ENCODE measurements around the gene SORD.

DNA sequence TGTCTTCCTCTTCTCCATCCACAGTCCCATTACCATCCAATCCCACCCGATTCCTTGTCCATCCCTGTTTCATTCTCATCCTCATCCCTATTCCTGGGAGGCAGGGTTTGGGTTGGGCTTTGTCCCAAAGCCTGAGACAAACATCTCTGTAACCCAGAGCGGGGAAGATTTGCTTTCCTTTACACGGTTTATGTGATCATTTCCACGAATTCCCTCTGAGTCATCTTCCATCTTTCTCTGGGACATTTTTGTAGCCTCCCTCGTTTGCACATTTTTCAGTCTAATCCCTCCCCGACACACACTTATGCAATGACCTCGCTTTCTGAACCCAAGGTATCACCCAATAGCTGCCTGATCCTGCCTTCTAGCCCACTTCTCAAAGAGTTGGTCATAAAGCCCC is 68.2 kb downstream of the SORD start:
- TF ChIP-seq, protein P1, sequence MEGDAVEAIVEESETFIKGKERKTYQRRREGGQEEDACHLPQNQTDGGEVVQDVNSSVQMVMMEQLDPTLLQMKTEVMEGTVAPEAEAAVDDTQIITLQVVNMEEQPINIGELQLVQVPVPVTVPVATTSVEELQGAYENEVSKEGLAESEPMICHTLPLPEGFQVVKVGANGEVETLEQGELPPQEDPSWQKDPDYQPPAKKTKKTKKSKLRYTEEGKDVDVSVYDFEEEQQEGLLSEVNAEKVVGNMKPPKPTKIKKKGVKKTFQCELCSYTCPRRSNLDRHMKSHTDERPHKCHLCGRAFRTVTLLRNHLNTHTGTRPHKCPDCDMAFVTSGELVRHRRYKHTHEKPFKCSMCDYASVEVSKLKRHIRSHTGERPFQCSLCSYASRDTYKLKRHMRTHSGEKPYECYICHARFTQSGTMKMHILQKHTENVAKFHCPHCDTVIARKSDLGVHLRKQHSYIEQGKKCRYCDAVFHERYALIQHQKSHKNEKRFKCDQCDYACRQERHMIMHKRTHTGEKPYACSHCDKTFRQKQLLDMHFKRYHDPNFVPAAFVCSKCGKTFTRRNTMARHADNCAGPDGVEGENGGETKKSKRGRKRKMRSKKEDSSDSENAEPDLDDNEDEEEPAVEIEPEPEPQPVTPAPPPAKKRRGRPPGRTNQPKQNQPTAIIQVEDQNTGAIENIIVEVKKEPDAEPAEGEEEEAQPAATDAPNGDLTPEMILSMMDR (IDR thresholded peaks at IDR 0.05; ENCODE audit: low read depth, low read length): no peak
- no peak for TF ChIP-seq EZH2phosphoT487 (IDR thresholded peaks at IDR 0.05; ENCODE audit: low read depth)
